ENCODE results near the gene ZNF746. TPM values are rescaled to one million over a fixed set of nuclear protein-coding genes. Genes with fewer than 3 reads are reported as not detected.

Gene ZNF746
- total and polyA plus RNA-seq, 9 of the 15 experiments (the other 6 are each of a cell fraction or from before 2014, with no cell fraction given), result 1.7 to 31.6 (median 13.3) TPM

GRCh38 chr7:149544028-149544427 lies 46.4 kb upstream of the ZNF746 start (continued):
- TF ChIP-seq MGA (IDR thresholded peaks at IDR 0.05) (no peak), ZNF785 (CRISPR knock-in tag; IDR thresholded peaks at IDR 0.05) (no peak), PREB (CRISPR knock-in tag; IDR thresholded peaks at IDR 0.05) (no peak), CHCHD3 (CRISPR knock-in tag; IDR thresholded peaks at IDR 0.05) (no peak), MAFF (IDR thresholded peaks at IDR 0.05; ENCODE audit: low read length) (no peak), EP400 (IDR thresholded peaks at IDR 0.05) (no peak), GATAD2A (IDR thresholded peaks at IDR 0.05) (no peak)

Data from K562 (cell line).